ENCODE data around the gene BMPR1A.

Gene BMPR1A

GRCh38 chr10:86763404-86763803 lies 7.0 kb downstream of the BMPR1A start:
- no peak for DNase-seq (ENCODE audit: low read depth in 2 of 2)

- no peak for DNase-seq (ENCODE audit: low read depth in 2 of 2)
Observed at GRCh38 chr10:86765548-86765947, 9.1 kb downstream of the BMPR1A start.

- DNase-seq (ENCODE audit: low read depth in 2 of 2) = no peak
Observed at GRCh38 chr10:86768412-86769062, 12.1 kb downstream of the BMPR1A start.

GRCh38 chr10:86769991-86770390 lies 13.6 kb downstream of the BMPR1A start:
- DNase-seq (ENCODE audit: low read depth in 2 of 2) = no peak

- DNase-seq (ENCODE audit: low read depth in 2 of 2) = no peak
Observed at GRCh38 chr10:86770412-86770960, 14.1 kb downstream of the BMPR1A start.

- no peak for DNase-seq (ENCODE audit: low read depth in 2 of 2)
Observed at GRCh38 chr10:86773498-86773897, 17.1 kb downstream of the BMPR1A start.

GRCh38 chr10:86775056-86775869 lies 18.8 kb downstream of the BMPR1A start:
- no peak for DNase-seq (ENCODE audit: low read depth in 2 of 2)

GRCh38 chr10:86775870-86776180 lies 19.4 kb downstream of the BMPR1A start:
- DNase-seq (ENCODE audit: low read depth in 2 of 2) = no peak

- no peak for DNase-seq (ENCODE audit: low read depth in 2 of 2)
Observed at GRCh38 chr10:86779220-86780017, 23.0 kb downstream of the BMPR1A start.

- DNase-seq (ENCODE audit: low read depth in 2 of 2) = no peak
Observed at GRCh38 chr10:86782701-86783418, 26.4 kb downstream of the BMPR1A start.

- no peak for DNase-seq (ENCODE audit: low read depth in 2 of 2)
Observed at GRCh38 chr10:86785037-86785436, 28.6 kb downstream of the BMPR1A start.

GRCh38 chr10:86785968-86786367 lies 29.5 kb downstream of the BMPR1A start:
- no peak for DNase-seq (ENCODE audit: low read depth in 2 of 2)

GRCh38 chr10:86786368-86786767 lies 29.9 kb downstream of the BMPR1A start:
- no peak for DNase-seq (ENCODE audit: low read depth in 2 of 2)

- DNase-seq (ENCODE audit: low read depth in 2 of 2) = no peak
Observed at GRCh38 chr10:86790394-86790793, 34.0 kb downstream of the BMPR1A start.

GRCh38 chr10:86792461-86793167 lies 36.2 kb downstream of the BMPR1A start:
- DNase-seq (ENCODE audit: low read depth in 2 of 2) = no peak

GRCh38 chr10:86793696-86794095 lies 37.3 kb downstream of the BMPR1A start:
- no peak for DNase-seq (ENCODE audit: low read depth in 2 of 2)

- no peak for DNase-seq (ENCODE audit: low read depth in 2 of 2)
Observed at GRCh38 chr10:86795353-86795752, 38.9 kb downstream of the BMPR1A start.

GRCh38 chr10:86798025-86798424 lies 41.6 kb downstream of the BMPR1A start:
- no peak for DNase-seq (ENCODE audit: low read depth in 2 of 2)

GRCh38 chr10:86798611-86799010 lies 42.2 kb downstream of the BMPR1A start:
- DNase-seq (ENCODE audit: low read depth in 2 of 2) = no peak

- DNase-seq (ENCODE audit: low read depth in 2 of 2) = no peak
Observed at GRCh38 chr10:86799188-86799845, 42.9 kb downstream of the BMPR1A start.

GRCh38 chr10:86801995-86802394 lies 45.6 kb downstream of the BMPR1A start:
- no peak for DNase-seq (ENCODE audit: low read depth in 2 of 2)

All from activated CD8-positive, alpha-beta memory T cell treated with anti-CD3 and anti-CD28 coated beads for 4 hours (primary cell).